Measurements from ENCODE around the gene REXO4.

REXO4 gene

DNA sequence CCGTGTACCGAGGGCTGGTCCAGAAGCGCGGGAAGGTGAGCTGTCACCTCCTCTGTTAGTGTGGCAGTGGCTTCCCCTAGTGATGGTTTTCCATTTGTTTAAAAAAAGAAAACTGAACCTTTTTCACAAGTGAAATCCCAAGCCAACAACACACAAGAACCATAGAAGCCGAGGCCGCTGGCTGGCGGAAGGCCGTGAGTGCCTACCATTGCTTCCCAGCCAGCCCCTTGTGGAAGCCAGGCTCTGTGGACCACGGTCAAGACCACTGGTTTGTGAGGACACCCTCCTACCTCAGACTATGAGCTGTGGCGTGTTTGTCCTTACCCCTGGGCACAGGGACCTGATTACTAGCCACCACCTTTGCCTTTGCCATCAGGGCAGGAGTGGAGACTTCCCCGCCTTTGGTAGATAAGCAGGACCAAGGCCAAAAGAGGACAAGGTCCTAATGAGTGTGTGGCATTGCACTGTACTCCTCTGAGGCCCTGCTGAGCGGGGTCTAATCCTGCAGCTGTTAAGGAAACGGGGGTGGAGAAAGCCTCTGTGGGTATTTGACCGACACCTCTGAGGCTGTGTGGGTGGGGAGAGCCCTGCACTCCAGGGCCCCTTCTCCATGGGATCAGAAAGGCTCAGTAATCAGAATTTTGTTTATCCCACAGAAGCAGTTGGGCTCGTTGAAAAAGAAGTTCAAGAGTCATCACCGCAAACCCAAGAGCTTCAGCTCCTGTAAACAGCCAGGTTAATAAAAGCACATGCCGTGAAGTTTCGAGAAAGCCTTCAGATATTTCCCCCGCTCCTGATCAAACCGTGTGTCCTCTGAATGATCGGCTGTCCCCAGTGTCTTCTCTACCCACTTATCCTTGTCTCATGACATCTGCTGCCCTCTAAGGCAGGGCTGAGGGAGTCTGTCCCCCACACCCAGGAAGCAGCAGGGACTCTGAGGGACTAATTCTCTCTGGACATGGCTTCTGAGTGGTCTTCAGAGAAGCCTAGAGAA lies 57.1 kb downstream of the REXO4 start:
- TF ChIP-seq ZFHX2 (tag by site-specific recombination; conservative IDR thresholded peaks at IDR 0.05) (0 out of 2 replicates have a peak, but pooled peaks have one; percentile 37), GLIS2 (tag by site-specific recombination; IDR thresholded peaks at IDR 0.05) (no peak)
- H3K9me3 ChIP-seq (ENCODE audit: control insufficient read depth, insufficient read depth, low read depth, low read length) = no peaks in the 10 kb centered on the region
- peaks cover 3 to 82% of the 10 kb centered on the region in 2 experiments for H3K36me3 ChIP-seq (ENCODE audit: control insufficient read depth in 2 of 2, insufficient read depth in 1 of 2, low read length in 2 of 2)
- CTCF ChIA-PET = interaction anchor here (0.9 to 1.7 kb wide), 5 partner anchors 16 to 126 kb away, joined by 3 to 7 read pairs (median 4); no protein-coding TSS in a partner anchor
- H3K4me3 ChIP-seq (ENCODE audit: low read depth, low read length) = no peak overlapping the region
- POLR2A ChIA-PET = interaction anchor here (1.2 to 6.6 kb wide), 3 partner anchors 10 to 14 kb away, joined by 3 to 89 read pairs (median 11); partner anchors contain the start of genes MED22 and RPL7A
- H3K27ac ChIP-seq (ENCODE audit: extremely low read depth, low read depth, low read length) = no peak overlapping the region
- no peaks in the 10 kb centered on the region for H3K4me1 ChIP-seq (ENCODE audit: control insufficient read depth, insufficient read depth, low read length)

- Histone ChIP-seq H3K27ac (ENCODE audit: extremely low read depth, low read depth, low read length) (no peak overlapping the region), H3K36me3 (ENCODE audit: control insufficient read depth in 2 of 2, insufficient read depth in 1 of 2, low read length in 2 of 2) (peaks cover 3 to 74% of the 10 kb centered on the region in 2 experiments; a peak in 2 of 3 replicates), H3K4me1 (ENCODE audit: control insufficient read depth, insufficient read depth, low read length) (no peaks in the 10 kb centered on the region), H3K4me3 (ENCODE audit: low read depth, low read length) (no peak overlapping the region), H3K9me3 (ENCODE audit: control insufficient read depth, insufficient read depth, low read depth, low read length) (no peaks in the 10 kb centered on the region)
- ChIA-PET POLR2A (interaction anchor here (0.6 to 6.6 kb wide), 7 partner anchors 11 to 607 kb away, joined by 3 to 89 read pairs (median 3); partner anchors contain the start of genes MED22 and RPL7A), CTCF (interaction anchor here (0.7 to 1.8 kb wide), 12 partner anchors 9 to 965 kb away, joined by 3 to 8 read pairs (median 4); no protein-coding TSS in a partner anchor)
- TF ChIP-seq ZNF623 (tag by site-specific recombination; IDR thresholded peaks at IDR 0.05) (no peak), ZNF239 (tag by site-specific recombination; IDR thresholded peaks at IDR 0.05) (no peak), HIC1 (tag by site-specific recombination; IDR thresholded peaks at IDR 0.05) (0 out of 2 replicates have a peak, but pooled peaks have one; percentile 26), ZNF830 (tag by site-specific recombination; IDR thresholded peaks at IDR 0.05; ENCODE audit: low read depth) (no peak), ZNF510 (tag by site-specific recombination; IDR thresholded peaks at IDR 0.05; ENCODE audit: insufficient replicate concordance) (no peak), ZNF596 (tag by site-specific recombination; IDR thresholded peaks at IDR 0.05) (no peak), PRDM1 (tag by site-specific recombination; IDR thresholded peaks at IDR 0.05) (no peak), YY2 (tag by site-specific recombination; IDR thresholded peaks at IDR 0.05) (no peak), PRDM4 (tag by site-specific recombination; IDR thresholded peaks at IDR 0.05) (no peak), KLF1 (tag by site-specific recombination; IDR thresholded peaks at IDR 0.05) (peak; percentile 13), SP7 (tag by site-specific recombination; IDR thresholded peaks at IDR 0.05) (no peak), EGR2 (tag by site-specific recombination; IDR thresholded peaks at IDR 0.05; ENCODE audit: low read depth) (peak; percentile 37), SALL2 (tag by site-specific recombination; IDR thresholded peaks at IDR 0.05; ENCODE audit: borderline replicate concordance) (no peak), ZNF768 (tag by site-specific recombination; IDR thresholded peaks at IDR 0.05) (no peak), ZXDB (tag by site-specific recombination; IDR thresholded peaks at IDR 0.05) (peak; percentile 89), ZNF157 (tag by site-specific recombination; IDR thresholded peaks at IDR 0.05) (no peak), GLIS1 (tag by site-specific recombination; IDR thresholded peaks at IDR 0.05) (peak; percentile 20; the same call in 1 of the 2 replicates), ZNF514 (tag by site-specific recombination; IDR thresholded peaks at IDR 0.05) (no peak), ZNF600 (tag by site-specific recombination; IDR thresholded peaks at IDR 0.05) (peak; percentile 62)
- TF ChIP-seq, protein P1, sequence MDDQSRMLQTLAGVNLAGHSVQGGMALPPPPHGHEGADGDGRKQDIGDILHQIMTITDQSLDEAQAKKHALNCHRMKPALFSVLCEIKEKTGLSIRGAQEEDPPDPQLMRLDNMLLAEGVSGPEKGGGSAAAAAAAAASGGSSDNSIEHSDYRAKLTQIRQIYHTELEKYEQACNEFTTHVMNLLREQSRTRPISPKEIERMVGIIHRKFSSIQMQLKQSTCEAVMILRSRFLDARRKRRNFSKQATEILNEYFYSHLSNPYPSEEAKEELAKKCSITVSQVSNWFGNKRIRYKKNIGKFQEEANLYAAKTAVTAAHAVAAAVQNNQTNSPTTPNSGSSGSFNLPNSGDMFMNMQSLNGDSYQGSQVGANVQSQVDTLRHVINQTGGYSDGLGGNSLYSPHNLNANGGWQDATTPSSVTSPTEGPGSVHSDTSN (CRISPR knock-in tag; IDR thresholded peaks at IDR 0.05) = no peak
- TF ChIP-seq, protein P2, sequence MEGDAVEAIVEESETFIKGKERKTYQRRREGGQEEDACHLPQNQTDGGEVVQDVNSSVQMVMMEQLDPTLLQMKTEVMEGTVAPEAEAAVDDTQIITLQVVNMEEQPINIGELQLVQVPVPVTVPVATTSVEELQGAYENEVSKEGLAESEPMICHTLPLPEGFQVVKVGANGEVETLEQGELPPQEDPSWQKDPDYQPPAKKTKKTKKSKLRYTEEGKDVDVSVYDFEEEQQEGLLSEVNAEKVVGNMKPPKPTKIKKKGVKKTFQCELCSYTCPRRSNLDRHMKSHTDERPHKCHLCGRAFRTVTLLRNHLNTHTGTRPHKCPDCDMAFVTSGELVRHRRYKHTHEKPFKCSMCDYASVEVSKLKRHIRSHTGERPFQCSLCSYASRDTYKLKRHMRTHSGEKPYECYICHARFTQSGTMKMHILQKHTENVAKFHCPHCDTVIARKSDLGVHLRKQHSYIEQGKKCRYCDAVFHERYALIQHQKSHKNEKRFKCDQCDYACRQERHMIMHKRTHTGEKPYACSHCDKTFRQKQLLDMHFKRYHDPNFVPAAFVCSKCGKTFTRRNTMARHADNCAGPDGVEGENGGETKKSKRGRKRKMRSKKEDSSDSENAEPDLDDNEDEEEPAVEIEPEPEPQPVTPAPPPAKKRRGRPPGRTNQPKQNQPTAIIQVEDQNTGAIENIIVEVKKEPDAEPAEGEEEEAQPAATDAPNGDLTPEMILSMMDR (tag by site-specific recombination; IDR thresholded peaks at IDR 0.05) = peak; percentile 84
- TF ChIP-seq, protein P3, sequence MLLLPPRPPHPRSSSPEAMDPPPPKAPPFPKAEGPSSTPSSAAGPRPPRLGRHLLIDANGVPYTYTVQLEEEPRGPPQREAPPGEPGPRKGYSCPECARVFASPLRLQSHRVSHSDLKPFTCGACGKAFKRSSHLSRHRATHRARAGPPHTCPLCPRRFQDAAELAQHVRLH (tag by site-specific recombination; IDR thresholded peaks at IDR 0.05) = no peak
These were observed 58.2 kb downstream of the REXO4 start for GRCh38 chr9:133359399-133360175.

All from HEK293 (cell line).